ENCODE results near the gene FAM47E. TPM values are rescaled to one million over a fixed set of nuclear protein-coding genes. Genes with fewer than 3 reads are reported as not detected.
A peak's percentile ranks its signal among the peaks of the same experiment; 100 is the strongest.

The FAM47E gene
- total RNA-seq (ENCODE audit: insufficient read depth, low replicate concordance), result 4.3 TPM

DNA sequence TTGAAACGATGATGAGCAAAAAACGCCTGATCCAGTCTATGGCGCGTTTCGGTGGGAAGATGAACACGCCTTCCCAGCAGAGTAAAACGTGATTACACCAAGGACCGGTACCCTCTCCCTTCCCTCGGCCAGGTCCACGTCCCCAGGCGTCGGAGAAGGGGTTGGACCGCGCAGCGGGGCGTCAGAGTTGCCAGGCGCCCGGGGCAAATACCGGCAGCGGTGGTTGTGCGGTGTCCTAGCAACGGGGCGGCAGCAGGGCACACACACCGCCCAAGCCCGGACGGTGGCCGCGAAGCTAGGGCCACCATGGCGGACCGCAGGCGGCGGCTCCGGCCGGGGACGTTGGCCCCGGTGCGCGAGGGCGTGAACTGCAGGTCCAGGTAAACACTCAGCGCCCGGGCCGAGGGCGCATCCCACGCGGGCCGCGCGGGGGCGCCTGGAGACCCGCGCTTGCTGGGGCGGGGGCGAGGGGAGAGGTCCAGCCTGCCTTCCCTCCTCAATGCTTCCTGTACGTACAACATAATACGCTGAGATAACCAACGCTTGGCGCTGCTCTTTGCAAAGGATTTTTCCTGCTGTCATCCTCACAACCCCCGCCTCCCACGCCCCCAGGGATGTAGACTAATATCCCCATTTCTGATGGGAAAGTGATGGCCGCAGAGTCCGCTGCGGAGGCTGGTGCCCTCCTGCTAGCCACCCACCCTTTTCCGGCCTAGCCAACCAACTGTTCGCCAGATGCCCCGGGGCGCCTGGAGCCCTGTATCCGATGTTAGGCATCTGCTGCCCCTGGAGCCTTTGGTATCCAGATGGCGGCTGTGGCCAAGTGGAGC lies at the start of gene FAM47E:
FAM47E (plus strand) TSS at position 281 of the 830 bp plus-strand sequence; CDS start at position 307, 26 bp downstream.
- DNase-seq (ENCODE audit: low spot score), result peak; percentile 69

- DNase-seq (ENCODE audit: low spot score), result peak; percentile 44
Measured at GRCh38 chr4:76203541-76203940, 48.0 kb upstream of the FAM47E start.

DNA sequence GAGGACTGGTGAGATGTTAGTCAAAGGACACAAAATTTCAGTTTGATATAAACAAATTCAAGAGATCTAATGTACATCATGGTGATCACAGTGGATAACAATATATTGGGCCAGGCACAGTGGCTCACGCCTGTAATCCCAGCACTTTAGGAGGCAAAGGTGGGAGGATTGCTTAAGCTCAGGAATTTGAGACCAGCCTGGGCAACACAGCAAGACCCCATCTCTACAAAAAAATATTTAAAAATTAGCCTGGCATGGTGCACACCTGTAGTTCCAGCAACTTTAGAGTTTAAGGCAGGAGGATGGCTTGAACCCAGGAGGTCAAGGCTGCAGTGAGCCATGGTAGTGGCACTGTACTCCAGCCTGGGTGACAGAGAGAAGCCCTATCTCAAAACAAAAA lies 46.6 kb upstream of the FAM47E start:
- DNase-seq (ENCODE audit: low spot score), result no peak

GRCh38 chr4:76205476-76205875 lies 46.0 kb upstream of the FAM47E start:
- DNase-seq (ENCODE audit: low spot score), result no peak

DNA sequence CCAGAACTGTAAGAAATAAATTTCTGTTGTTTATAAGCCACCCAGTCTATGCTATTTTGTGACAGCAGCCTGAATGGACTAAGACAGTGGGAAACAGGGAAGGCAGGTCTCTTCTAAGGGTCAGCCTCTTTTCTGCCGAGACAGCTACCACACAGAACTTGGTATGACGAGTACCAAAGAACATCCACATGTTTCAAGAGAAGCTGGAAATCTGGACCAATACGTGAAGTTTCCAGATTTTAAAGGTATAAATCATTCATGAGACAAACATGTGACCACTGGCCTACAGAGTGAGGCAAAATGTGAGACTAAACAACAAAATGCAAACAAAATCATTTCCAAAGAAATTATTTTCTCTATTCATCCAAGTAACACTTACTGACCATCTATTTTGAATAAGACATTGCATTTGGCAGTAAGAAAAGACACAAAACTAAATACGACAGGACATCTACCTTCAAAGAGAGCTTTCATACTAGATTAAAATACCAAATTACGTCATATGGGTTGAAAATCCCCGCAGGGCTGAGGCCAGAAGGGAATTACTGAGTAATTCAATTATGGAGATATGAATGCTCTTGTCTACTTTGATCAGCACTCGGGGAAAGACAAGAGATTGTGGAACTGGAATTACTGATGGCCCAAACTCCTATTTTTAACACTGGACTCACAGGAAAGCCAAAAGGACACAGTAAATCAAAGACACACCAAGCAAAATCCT lies 45.1 kb upstream of the FAM47E start:
- DNase-seq (ENCODE audit: low spot score), result peak; percentile 92

GRCh38 chr4:76207549-76207948 lies 44.0 kb upstream of the FAM47E start:
- peak; percentile 52 for DNase-seq (ENCODE audit: low spot score)

- peak; percentile 93 for DNase-seq (ENCODE audit: low spot score)
Measured at GRCh38 chr4:76208005-76208765, 43.3 kb upstream of the FAM47E start.

- DNase-seq (ENCODE audit: low spot score), result no peak
Measured at GRCh38 chr4:76209881-76210280, 41.6 kb upstream of the FAM47E start.

DNA sequence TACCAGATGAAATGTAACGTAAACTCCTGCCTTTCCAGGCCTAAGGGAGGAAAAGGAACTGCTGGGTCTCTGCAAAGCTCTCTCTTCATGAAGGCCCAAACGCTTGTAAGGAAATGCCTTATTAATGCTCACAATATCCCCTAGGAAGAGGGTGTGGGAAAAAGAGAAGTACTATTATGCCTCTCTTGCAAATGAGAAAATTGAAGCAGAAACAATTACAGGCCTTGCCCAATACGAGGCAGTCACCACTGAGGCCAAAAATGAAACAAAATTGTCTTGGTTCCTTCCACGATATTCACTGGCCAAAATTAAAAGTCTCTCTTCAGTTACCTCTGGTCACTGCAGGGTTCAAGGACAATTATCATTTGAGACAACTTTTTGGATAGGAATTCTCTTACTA lies 41.1 kb upstream of the FAM47E start:
- DNase-seq (ENCODE audit: low spot score), result no peak

DNA sequence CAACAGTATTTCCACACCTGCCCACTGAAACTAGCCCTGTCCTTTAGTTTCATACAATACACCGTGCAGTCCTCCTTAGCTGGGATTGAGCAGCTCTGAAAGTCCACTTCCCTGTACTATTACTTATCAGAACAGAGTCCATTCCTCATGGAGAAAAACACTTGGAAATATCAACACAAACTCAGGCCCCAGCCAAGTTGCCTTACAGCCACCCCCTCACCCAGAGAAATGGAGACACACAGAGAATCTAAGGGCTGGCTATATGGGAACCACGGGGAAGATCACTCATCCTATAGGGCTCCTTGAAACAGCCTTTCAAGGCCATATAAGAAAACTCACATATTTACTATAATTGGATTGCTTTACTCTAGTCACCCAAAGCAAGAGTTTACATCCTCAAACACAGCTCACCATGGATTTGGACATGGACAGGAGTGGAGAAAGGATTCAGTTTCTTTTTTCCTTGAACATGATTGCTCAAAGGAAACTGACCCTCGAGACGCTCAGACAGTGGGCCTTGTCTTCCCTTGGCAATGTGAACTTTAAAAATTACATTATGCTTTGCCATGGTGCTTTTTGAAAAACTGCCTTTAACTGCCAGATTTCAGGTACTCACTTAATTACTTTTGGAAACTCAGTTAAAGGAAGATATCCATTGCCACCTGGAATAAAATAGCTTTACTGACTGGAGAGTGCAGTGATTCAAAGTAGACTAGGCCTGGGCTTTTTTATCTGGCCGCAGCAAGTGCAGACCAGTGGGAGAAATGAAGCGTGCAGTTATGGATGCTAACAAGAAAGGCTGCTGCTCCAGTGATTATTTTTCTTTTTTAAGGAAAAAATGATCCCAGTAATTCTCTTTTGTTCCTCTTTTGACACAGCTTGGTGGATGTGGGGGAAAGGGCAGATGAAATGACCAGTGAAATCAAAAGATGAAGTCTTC lies 39.5 kb upstream of the FAM47E start:
- DNase-seq (ENCODE audit: low spot score), result no peak

- DNase-seq (ENCODE audit: low spot score), result no peak
Measured at GRCh38 chr4:76212851-76213414, 38.6 kb upstream of the FAM47E start.

- DNase-seq (ENCODE audit: low spot score), result peak; percentile 89
Measured at GRCh38 chr4:76213415-76214176, 37.9 kb upstream of the FAM47E start, which contains the start of gene SCARB2. TSS of gene SCARB2 (minus strand) at chr4:76213824. CDS start at chr4:76213543, 281 bp downstream.

DNA sequence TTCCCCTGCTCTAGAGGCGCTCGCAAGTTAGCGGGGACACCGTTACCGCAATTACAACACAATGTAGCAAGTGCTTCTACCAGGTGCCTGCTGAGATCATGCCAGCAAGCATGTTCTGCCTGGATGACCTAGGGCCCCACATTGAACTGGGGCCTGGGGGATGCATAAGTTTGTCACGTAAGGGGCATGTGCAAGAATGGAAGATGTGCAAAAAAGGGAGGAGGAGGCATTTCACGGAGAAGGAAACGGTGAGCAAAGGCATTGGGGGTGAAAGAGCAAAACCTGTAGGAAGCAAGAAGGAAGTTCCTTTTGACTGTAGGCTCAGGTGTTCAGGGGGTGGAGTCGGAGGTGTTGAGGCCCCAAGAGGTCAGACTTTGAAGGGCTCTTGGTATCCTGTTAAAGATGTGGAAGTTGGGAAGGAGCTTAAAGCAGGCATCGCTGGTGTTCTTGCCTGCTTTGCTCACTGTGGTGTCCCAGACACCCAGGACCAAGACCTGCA lies 37.3 kb upstream of the FAM47E start:
- no peak for DNase-seq (ENCODE audit: low spot score)

DNA sequence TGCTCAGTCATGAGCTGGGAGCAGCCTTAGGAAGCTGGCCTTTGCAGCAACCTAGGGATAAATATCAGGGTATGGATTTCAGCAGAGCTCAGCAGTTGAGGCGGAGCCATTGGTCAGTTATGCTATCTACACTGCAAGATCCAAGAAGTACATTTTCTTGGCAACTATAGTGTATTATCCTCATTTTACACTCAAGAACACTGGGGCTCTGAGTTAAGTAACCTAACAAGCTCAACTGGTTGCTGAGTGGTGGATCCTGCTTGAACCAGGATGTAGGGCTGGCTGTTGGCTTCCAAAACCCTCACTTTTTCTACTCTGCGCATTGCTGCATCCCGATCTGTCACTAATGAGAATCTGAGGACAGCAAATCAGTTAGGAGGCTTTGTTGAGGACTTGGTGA lies 36.4 kb upstream of the FAM47E start:
- no peak for DNase-seq (ENCODE audit: low spot score)

GRCh38 chr4:76216524-76216923 lies 35.0 kb upstream of the FAM47E start:
- no peak for DNase-seq (ENCODE audit: low spot score)

- no peak for DNase-seq (ENCODE audit: low spot score)
Measured at GRCh38 chr4:76216975-76217814, 34.3 kb upstream of the FAM47E start.

DNA sequence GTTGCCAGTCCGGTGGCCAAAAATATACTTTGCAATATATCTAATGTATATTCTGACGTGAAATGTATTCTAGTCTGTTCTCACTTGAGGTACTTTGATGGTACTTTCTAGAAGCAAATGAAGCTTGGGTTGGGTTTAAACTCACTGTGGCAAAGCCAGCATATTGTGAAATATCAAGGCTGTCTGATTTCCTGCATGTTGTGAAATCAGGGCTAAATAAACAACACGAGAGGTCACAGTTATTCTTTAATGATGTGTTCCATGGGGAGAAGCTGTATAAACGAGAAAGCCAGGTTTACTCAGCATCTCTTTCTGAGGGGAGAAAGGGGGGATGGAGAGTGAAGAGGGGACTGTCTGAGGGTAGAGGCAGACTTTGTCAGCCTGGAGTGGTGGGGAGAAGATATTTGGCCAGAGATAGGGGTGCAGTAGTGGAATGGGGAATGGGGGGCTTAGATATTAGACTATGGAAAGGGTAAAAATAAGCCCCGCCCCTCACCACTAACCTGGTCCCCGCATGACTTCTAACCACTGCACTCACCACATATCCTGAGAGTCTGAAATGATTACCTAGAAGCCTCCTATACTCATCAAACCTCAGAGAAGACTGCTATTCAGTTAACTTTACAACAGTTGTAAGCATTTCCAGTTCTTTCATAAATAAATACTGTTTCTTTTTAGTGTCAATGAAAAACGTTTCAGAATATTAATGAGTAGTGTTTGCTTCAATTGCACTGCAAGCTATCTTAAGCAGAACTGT lies 32.0 kb upstream of the FAM47E start:
- no peak for DNase-seq (ENCODE audit: low spot score)

DNA sequence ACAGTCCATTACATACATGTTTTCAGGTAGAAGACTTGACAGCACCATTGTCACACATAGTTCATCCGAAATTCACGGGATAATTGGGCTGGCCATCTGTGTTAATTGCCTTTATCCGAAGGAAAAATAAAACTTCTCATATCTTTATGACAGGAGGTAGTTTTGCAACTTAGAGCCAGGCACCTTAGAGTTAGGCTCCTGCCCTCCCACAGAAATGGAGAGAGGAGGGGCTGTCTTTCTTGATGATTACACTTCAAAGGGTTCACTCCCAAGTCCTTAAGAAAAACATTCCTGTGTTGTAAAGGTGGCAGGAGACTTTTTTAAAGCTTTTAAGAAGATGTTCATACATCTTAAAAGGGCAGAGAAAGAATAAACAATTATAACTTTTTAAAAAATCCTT lies 27.4 kb upstream of the FAM47E start:
- no peak for DNase-seq (ENCODE audit: low spot score)

Data from umbilical cord (tissue), 2 donors.